HL-60 (cell line): ENCODE results near the gene SRSF12.

Experiments used
- DNase-seq, 2 experiments: peaks; one replicate each; pipeline ENCODE4 v3.0.0-alpha.2; 2010 to 2020; ENCODE audit warnings: low read depth in 1 of 2, low spot score in 1 of 2
- H3K27ac ChIP-seq: fragments of 250-450 bp; sonication (Bioruptor Pico); replicated peaks from 2 replicates; pipeline ENCODE4 v1.5.1; 2020; ENCODE audit warnings: mild to moderate bottlenecking, moderate library complexity
- H3K27me3 ChIP-seq: fragments of 250-450 bp; sonication (Bioruptor Pico); 2 replicates; pipeline ENCODE4 v1.5.1; 2021; ENCODE audit warnings: mild to moderate bottlenecking, moderate library complexity; ENCODE audit not compliant: insufficient read depth, poor library complexity, severe bottlenecking
- H3K4me3 ChIP-seq: replicated peaks from 2 replicates; pipeline ENCODE4 v1.5.1; 2011; ENCODE audit warnings: mild to moderate bottlenecking, control low read depth, low read length; ENCODE audit not compliant: insufficient read depth
- GABPA ChIP-seq: IDR thresholded peaks from 2 replicates; pipeline ENCODE4 v1.6.1; 2012; ENCODE audit warnings: low read depth
- POLR2AphosphoS5 ChIP-seq: IDR thresholded peaks from 2 replicates; pipeline ENCODE4 v1.6.1; 2012; ENCODE audit warnings: low read depth
- SPI1 ChIP-seq: IDR thresholded peaks from 2 replicates; pipeline ENCODE4 v1.6.1; 2012; ENCODE audit warnings: low read depth, mild to moderate bottlenecking, borderline replicate concordance
- TF ChIP-seq, protein P1 (sequence below): IDR thresholded peaks from 2 replicates; pipeline ENCODE4 v1.6.1; 2012; ENCODE audit warnings: low read depth; ENCODE audit not compliant: insufficient replicate concordance
- TF ChIP-seq, protein P2 (sequence below): IDR thresholded peaks from one replicate; pipeline ENCODE4 v1.5.1; 2011; ENCODE audit warnings: low read length, control low read depth, inconsistent platforms; ENCODE audit not compliant: insufficient read depth

The SRSF12 gene

DNA sequence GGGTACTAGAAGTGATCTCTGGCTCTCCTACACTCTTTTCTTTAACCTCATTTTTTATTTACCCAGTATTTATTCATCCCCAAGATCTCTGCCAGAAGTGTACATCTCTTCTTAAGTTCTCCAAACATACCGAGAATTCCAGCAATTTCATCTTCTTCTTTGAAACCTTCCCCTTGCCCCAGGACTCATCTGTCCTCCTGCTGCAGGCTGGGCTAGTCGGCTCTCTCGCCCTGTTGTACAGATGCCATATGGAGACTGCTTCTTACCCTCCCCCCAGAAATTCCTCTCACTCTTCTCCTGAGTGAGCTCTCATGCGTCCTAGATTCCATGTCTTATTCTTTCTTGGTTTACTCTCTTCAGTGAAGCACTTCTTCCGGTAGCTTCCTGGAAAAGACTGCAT is 59.2 kb downstream of the SRSF12 start:
- no peak for DNase-seq
- Histone ChIP-seq H3K27me3 (no peaks in the 10 kb centered on the region), H3K27ac (no peak overlapping the region), H3K4me3 (no peak overlapping the region)
- TF ChIP-seq GABPA (no peak), SPI1 (no peak), POLR2AphosphoS5 (no peak)
- TF ChIP-seq, protein P1, sequence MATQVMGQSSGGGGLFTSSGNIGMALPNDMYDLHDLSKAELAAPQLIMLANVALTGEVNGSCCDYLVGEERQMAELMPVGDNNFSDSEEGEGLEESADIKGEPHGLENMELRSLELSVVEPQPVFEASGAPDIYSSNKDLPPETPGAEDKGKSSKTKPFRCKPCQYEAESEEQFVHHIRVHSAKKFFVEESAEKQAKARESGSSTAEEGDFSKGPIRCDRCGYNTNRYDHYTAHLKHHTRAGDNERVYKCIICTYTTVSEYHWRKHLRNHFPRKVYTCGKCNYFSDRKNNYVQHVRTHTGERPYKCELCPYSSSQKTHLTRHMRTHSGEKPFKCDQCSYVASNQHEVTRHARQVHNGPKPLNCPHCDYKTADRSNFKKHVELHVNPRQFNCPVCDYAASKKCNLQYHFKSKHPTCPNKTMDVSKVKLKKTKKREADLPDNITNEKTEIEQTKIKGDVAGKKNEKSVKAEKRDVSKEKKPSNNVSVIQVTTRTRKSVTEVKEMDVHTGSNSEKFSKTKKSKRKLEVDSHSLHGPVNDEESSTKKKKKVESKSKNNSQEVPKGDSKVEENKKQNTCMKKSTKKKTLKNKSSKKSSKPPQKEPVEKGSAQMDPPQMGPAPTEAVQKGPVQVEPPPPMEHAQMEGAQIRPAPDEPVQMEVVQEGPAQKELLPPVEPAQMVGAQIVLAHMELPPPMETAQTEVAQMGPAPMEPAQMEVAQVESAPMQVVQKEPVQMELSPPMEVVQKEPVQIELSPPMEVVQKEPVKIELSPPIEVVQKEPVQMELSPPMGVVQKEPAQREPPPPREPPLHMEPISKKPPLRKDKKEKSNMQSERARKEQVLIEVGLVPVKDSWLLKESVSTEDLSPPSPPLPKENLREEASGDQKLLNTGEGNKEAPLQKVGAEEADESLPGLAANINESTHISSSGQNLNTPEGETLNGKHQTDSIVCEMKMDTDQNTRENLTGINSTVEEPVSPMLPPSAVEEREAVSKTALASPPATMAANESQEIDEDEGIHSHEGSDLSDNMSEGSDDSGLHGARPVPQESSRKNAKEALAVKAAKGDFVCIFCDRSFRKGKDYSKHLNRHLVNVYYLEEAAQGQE = no peak
- TF ChIP-seq, protein P2, sequence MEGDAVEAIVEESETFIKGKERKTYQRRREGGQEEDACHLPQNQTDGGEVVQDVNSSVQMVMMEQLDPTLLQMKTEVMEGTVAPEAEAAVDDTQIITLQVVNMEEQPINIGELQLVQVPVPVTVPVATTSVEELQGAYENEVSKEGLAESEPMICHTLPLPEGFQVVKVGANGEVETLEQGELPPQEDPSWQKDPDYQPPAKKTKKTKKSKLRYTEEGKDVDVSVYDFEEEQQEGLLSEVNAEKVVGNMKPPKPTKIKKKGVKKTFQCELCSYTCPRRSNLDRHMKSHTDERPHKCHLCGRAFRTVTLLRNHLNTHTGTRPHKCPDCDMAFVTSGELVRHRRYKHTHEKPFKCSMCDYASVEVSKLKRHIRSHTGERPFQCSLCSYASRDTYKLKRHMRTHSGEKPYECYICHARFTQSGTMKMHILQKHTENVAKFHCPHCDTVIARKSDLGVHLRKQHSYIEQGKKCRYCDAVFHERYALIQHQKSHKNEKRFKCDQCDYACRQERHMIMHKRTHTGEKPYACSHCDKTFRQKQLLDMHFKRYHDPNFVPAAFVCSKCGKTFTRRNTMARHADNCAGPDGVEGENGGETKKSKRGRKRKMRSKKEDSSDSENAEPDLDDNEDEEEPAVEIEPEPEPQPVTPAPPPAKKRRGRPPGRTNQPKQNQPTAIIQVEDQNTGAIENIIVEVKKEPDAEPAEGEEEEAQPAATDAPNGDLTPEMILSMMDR = no peak

DNA sequence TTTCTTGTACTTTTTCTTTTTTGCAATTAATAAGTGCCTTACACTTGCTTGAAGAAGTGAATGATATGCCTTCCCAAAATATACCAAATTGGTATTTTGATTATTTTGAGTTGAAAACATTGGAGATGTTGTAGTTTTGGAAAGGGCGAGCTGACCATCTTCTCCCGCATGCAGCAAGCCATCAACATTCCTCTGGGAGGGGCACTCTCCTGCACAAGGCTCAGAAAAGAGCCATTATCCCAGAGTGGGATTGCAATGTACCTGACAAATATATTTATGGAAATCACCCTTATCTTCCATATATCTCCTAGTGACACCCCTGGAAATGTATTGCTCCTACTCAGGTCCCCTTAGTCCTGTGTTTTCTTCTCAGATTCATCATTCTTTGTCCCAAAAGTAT is 60.1 kb downstream of the SRSF12 start:
- no peak overlapping the region for H3K27ac ChIP-seq
- H3K4me3 ChIP-seq = no peak overlapping the region
- DNase-seq = no peak
- TF ChIP-seq, protein P2 = no peak
- TF ChIP-seq POLR2AphosphoS5 (no peak), GABPA (no peak), SPI1 (no peak)
- TF ChIP-seq, protein P1 = no peak
- no peaks in the 10 kb centered on the region for H3K27me3 ChIP-seq

DNA sequence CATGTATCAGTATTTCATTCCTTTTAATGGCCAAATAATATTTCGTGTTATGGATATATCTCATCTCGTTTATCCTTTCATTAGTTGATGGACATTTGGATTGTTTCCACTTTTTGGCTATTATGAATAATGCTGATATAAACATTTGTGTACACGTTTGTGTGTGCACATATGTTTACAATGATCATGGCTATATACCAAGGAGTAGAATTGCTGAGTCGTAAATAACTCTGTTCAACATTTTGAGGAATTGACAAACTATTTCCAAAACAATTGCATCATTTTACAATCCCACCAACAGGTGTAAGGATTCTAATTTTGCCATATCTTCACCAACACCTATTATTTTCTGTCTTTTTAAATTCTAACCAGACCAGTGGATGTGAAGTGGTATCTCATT is 63.7 kb downstream of the SRSF12 start:
- H3K4me3 ChIP-seq = no peak overlapping the region
- no peaks in the 10 kb centered on the region for H3K27me3 ChIP-seq
- TF ChIP-seq GABPA (no peak), POLR2AphosphoS5 (no peak), SPI1 (no peak)
- TF ChIP-seq, protein P2 = no peak
- TF ChIP-seq, protein P1 = no peak
- H3K27ac ChIP-seq = no peak overlapping the region
- no peak for DNase-seq
